Measurements from ENCODE around the gene UBL4A.

UBL4A gene

DNA sequence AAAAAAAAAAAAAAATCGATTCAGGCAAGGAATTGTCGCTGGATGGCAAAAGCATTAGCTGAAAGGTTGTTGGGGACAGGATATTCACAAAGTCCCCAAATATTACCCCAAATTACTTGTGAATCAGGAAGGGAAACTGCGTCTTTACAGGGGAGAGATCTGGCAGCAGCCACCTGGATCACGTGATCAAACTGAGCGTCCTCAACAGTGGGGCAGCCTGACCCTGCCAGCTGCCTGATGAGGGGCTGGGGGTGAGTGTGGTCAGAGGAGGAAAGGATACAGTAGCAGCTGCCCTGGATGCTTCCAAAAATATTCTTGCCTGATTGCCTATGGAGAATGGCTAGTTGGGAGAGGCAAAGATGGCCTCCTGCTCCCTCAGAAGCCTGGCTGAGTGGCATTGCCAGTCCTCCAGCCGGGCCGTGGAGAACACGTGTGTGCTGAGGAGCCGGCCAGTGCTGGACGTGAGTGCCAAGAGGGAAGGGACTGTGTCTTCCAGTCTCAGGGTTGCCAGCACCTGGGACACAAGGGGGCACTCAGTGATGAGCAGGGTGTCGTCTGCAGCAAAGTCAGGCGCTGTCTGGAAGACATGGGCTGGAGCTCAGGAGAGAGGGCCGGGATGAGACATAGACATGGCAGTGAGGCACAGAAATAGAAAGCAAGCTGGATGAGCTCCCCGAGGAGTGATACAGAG, 4.4 kb downstream of the UBL4A start:
- DNase-seq, result no peak

DNA sequence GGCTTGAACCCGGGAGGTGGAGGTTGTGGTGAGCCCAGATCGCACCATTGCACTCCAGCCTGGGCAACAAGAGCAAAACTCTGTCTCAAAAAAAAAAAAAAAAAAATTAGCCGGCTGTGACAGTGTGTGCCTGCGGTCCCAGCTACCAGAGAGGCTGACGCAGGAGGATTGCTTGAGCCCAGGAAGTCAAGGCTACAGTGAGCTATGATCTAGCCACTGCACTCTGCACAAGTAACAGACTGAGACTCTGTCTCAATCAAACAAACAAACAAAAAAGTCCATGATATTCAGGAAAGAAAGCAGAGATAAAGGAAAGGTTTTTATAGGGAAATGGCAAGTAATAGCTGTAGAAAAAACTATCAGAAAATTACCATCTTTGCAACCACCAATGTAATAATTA, 5.2 kb downstream of the UBL4A start:
- DNase-seq, result no peak

DNA sequence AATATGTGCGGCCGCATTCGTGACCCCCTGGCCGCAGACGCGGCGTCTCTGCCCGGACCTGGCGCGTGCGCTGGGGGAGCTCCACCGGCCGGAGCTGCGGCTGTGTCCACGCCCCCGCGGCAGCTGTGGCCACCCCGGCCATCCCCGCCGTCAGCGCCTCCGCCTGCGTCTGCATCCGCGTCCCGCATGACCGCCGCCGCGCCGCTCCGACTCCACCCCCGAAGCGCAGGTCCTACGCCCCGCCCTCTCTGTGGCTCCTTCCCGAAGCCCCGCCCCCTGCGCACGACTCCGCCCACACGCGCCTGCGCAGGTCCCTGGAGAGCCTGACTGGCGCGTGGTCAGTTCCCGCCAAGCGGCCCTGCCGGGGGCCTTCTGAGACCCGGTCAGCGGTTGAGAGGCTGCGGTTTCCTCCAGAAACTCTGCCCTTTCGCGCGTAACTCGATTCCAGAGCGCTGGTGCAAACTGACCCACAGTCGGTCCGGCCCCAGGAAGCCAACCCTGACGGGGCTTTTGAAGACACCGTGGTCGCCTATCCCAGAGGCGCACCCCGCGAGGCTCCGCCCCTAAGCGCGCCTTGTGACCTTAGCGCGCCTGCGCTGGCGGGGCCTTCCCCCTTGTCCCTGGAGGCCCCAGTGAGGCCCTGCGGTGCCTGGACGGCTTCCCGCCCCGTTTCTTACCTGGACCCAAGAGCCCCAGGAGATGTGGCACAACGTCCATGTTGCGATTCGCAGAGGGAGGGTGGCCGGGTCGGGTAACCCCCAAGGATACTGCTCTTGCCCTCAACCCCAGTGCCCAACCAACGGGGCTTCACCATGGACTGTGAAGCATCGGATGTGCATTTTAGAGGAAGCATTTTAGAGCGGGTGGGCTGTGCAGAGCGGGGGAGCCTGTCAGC, 7.4 kb downstream of the UBL4A start, which contains the start of gene LAGE3:
Gene LAGE3 (minus strand): TSS at position 554 of the 895 bp plus-strand sequence. CDS start 366 bp downstream, at position 188.
- peak; percentile 89 for DNase-seq

DNA sequence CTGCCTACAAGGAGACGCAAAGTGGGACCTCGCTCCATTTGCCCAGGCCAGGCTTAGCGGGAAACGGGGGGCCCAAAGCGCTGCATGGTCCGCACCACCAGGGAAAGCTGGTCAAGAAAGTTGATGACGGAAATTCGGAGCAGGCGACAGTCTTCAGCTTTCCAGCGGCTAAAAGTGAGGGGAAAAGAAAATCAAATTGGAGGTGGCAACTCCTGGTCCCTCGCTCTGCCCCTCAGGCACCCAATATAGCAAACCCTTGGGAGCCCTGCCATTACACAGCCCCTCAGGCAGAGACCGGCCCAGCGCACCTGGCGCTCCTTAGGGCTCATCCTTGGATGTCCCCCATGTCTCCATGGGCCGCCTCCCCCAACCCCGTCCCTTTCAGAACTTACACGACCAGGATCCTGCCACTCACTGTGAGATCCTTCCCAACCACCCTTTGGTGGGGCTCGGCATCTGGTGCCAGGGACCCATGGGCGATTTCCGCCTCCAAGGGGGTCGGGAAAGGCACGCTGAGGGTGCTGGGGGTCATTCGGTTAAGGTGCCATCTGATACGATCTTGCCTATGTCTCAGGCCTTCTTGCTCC, 8.4 kb downstream of the UBL4A start:
- DNase-seq, result no peak

DNA sequence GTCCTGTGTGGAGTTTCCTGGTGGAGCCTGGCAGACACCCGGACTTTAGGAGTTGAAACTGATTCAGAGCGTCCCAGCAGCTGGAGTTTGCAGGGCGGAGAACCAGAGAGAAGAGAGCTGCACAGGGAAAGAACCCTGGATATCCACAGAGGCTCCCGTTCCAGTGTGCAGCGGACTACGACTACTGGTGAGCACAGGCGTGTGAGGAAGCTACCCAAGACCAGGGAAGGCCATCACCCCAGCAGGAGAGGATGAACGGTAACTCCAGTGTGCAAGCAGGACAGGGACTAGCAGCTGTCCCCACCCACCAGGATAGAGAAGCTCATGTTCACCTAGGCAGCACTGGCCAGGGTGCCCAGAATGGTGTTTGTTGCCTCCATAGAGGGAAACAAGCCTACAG, 9.6 kb downstream of the UBL4A start:
- no peak for DNase-seq

DNA sequence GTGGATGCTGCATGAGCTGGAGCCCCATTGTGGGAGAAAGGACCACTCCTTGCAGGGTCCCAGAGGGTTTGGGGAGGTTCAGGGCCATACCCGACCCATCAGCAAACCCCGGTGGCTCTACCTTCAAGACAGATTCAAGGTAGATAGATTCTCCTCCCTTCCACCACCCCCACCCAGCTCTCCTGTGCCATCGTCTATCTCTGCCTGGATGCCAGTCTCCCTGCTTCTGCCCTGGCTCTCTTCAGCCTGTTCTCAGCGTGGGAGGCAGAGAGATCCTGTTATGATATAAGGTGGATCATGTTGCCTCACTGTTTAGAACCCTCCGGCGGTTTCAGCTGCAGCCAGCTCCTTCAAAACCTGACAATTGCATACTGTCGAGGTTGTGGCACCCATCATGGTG, 12.7 kb downstream of the UBL4A start:
- no peak for DNase-seq

DNA sequence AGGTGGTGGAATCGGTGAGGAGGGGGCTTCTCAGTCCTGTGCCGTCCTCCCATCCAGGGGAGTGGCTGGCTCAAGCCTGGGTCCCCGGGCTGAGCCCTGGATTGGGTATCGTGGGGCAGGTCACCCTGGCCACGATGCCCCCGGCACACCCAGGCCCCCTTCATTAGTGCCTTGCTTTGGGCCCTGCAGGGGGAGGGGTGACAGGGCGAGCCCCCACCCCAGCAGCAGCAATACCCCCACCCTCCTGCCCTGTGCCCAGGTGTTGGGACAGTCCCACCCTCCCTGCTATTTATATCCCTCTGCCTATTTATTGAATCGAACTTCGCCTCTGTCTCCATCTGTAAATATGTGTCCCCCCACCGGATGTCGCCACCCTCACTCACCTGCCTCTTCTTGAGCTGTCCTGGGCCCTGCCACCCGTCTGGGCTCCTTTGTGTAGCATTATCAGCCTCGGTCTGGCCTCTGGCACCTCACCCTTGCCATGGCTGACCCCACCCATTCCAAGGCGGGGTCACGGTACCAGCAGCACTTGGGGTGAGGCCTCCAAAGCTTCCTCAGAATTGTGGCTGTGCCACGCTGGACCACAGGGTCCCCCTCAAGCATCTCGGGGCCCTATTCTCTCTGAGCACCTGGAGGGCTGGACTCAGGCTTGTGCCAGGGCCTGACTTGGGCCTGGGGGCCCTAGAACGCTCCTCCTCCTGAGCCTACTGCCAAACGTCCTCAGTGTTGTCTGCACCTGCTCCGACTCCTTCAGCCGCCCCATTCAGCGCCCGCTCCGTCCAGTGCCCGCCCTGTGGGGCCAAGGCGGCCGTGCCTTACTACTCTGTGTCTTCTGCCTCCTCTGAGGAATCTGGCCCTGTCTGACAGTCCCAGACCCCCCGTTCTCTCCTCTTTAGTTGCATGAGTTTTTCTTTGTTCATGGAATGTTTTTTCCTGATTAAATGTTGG, 13.5 kb downstream of the UBL4A start:
- no peak for DNase-seq

DNA sequence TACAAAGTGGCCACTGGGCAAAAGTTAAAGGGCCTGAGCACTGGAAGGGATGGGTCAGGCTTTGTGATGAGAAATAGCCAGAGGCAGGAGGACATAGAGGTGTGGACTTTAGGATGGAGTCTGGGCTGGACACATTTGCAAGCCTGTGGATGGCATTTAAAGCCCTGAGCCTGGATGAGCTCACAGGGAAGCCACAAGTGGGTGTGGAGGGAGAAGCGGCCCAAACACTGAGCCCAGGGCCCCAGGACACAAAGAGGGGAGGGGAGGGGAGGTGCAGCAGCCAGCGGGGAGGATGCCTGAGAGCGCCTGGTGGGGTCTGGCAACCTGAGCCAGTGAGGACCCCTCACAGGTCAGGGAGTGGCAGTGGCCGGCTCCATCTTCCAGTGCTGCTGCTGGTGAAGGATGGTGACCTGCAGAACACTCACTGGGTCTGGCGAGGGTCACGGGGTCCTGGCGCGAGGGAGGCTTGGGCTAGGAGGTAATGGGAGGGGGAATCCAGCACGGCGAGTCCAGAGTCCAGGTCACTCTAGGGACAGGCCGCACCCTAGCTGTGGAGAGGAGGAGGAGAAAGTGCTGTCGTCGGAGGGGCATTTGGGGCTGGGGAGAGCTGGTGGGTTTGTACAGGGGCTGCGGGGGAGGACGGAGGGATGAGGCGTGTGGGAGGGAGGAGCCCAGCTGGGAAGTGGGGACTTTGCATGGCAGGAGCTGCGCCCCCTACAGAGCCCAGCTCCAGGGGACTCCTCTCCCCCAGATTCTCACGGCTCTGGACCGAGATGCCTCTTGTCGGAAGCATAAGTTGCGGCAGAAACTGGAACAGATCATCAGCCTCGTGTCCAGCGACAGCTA, 14.4 kb downstream of the UBL4A start:
- DNase-seq, result no peak

DNA sequence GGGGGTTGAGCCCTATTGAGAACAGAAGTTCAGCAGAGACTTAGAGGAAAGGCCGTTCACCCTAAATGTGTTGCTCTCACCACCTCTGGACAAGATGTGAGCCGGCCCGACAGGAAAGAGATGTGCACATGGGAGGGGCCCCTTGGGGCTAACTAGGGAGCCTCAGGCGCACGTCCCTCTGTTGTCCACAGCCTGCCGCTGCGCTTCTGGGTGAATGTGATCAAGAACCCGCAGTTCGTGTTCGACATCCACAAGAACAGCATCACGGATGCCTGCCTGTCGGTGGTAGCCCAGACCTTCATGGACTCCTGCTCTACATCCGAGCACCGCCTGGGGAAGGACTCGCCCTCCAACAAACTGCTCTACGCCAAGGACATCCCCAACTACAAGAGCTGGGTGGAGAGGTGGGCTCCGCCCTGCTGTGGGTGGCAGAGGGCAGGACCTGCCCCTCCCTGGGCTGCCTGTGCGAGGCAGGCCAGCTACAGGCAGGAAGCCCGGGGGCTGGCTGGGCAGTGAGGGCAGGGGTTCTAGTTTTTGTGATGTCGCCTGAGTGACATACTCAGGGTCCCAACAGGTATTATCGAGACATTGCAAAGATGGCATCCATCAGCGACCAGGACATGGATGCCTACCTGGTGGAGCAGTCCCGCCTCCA, 15.4 kb downstream of the UBL4A start:
- DNase-seq, result no peak

DNA sequence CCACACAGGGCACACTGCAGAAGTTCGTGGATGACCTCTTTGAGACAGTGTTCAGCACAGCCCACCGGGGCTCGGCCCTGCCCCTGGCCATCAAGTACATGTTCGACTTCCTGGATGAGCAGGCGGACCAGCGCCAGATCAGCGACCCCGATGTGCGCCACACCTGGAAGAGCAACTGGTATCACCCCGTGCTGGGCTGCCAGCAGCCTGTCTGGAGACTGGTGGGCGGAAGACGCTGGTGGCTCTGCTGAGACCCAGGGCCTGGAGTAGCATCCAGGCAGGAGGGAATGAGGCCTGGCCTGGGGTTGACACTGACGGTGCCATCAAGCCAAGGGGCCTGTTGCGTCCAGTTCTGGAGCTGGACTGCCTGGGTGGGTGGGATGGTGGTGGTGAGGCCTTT, 16.0 kb downstream of the UBL4A start:
- no peak for DNase-seq

DNA sequence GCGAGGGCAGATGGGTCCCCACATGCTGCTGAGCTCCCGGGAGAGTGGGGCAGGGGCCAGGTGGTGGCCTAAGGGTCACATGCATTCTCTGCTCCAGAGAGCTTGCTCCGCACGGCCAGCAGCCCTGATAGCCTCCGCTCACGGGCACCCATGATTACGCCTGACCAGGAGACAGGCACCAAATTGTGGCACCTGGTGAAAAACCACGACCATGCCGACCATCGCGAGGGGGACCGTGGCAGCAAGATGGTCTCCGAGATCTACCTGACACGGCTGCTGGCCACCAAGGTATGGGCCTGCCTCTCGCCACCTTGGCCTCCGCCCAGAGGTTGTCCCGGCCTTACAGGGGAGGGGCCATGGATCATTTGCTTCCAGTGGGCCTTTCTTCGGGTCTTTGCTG, 16.5 kb downstream of the UBL4A start:
- no peak for DNase-seq

DNA sequence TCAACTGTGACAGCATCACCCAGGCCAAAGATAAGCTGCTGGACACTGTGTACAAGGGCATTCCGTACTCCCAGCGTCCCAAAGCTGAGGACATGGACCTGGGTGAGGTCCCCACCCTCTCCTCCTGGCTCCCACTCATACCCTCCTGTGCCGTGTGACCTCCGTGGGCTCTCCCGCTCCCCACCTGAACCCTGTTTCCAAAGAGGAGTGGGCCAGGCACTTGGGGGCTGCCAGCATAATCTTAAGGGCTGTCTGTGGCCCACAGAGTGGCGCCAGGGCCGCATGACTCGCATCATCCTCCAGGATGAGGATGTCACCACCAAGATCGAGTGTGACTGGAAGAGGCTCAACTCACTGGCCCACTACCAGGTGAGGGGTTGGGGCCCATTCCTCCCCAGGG, 17.3 kb downstream of the UBL4A start:
- no peak for DNase-seq

DNA sequence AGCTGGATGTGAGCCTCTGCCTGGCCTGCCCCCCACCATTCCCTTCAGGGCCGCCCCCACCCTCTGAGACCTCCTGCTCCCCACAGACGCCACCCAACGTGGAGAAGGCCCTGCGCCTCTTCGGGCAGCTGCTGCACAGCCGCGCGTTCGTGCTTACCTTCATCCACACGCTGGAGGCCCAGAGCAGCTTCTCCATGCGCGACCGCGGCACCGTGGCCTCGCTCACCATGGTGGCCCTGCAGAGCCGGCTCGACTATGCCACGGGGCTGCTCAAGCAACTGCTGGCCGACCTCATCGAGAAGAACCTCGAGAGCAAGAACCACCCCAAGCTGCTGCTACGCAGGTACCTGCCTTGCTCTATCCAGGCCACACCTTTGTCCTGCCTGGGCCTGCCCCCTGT, 18.2 kb downstream of the UBL4A start:
- DNase-seq, result no peak

DNA sequence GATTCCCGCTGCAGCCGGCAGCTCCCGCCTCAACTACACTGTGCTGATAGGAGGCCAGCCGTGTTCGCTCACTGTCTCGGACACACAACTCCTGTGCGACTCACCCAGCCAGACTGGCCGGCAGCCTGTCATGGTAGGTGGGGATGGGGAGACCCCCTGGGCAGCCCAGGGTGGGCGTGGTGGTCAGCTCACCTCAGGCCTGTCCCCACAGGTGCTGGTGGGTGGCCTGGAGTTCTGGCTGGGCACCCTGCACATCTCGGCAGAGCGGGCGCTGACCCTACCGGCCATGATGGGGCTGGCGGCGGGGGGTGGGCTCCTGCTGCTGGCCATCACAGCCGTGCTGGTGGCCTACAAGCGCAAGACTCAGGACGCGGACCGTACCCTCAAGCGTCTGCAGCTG, 18.9 kb downstream of the UBL4A start:
- DNase-seq, result no peak

DNA sequence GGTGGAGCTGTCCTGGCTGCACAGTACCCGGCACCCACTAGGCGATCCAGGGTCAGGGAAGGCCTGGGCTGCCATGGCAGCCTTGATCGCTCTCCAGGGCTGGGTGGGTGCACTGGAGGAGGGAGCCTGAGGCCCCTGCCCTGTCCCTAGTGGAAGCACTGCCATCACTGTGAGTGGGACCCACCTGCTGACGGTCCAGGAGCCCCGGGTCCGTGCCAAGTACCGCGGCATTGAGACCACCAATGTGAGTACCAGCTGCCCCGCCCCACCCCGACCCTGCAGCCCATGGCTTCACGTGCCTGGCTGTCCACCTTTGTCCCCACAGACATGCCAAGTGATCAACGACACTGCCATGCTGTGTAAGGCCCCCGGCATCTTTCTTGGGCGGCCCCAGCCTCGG, 19.5 kb downstream of the UBL4A start:
- DNase-seq, result no peak

DNA sequence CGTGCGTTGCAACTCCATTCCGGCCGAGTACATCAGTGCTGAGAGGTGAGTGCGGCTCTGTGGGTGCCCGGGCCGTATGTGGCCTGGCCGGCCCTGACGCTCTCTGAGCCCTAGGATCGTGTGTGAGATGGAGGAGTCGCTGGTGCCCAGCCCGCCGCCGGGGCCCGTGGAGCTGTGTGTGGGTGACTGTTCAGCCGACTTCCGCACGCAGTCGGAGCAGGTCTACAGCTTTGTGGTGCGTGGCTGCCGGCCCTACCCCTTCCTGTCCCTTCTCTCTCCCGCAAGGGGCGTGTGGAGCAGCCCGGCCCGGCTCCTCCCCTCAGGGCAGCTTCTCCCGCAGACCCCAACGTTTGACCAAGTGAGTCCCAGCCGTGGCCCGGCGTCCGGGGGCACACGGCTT, 20.4 kb downstream of the UBL4A start:
- no peak for DNase-seq

DNA sequence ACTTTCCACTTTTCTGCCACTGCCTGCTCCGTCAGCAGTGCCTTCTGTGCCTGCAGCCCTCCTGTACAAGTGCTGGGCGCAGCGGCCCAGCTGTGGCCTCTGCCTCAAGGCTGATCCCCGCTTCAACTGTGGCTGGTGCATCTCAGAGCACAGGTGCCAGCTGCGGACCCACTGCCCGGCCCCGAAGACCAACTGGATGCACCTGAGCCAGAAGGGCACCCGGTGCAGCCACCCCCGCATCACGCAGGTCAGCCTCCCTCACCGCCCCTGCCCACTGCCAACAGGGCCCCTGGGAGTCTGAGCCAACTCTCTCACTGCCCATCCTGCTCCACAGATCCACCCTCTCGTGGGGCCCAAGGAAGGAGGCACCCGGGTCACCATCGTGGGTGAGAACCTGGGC, 20.8 kb downstream of the UBL4A start:
- no peak for DNase-seq

DNA sequence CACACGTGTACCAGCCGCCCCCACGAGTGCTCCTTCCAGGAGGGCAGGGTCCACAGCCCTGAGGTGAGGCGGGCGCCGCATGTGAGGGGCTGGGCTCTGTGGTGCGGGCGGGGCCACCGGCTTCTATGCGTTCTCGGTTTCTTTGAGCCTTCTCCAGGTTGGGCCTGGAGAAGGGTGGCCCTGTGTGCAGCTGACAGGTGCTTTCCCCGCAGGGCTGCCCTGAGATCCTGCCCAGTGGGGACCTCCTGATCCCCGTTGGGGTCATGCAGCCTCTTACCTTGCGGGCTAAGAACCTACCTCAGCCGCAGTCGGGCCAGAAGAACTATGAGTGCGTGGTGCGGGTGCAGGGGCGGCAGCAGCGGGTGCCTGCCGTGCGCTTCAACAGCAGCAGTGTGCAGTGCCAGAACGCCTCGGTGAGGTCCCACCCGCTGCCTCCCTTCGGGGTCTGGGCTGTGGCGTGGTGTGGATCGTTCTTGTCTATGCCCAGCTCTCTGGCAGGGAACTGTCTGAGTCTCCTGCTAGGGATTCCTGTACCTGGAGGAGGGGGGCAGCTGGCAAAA, 21.5 kb downstream of the UBL4A start:
- no peak for DNase-seq

DNA sequence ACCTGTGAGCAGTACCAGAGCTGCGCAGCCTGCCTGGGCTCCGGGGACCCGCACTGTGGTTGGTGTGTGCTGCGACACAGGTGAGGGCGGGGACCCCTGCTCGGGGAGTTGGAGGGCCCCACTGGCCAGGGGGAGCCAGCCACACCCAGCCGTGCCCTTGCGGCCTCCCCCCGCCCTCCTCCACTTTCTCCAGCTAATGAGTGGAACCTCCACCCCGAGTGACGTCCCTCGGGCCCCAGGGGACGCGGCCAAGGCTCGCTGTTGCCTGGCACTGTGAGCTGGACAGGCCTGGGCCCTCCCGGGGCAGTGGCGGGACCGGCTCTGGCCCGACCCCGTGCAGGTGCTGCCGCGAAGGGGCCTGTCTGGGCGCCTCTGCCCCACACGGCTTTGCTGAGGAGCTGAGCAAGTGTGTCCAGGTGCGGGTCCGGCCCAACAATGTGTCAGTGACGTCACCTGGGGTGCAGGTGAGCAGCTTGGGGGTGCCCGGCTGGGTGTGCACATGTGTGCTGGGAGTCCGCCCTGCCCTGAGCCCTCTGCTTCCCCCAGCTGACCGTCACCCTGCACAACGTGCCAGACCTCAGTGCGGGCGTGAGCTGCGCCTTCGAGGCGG, 22.7 kb downstream of the UBL4A start:
- DNase-seq, result no peak

DNA sequence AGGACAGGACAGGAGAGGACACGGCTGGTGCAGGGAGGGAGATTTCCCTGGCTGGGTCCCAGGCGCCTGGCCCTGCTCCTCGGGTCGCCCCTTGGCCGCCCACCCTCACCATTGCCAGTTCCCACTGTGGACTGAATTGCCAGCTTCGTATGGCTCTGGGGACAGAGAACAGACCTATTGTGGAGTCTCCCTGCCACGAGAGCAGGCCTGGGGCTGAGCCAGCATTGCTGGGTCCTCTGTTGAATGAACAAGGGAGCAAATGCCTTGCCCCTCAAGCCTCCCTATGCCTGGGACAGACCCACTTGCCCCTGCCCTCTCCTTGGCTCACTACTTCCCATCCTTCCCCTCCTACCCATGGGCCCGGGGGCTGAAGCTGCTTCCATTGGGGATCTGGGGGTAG, 24.0 kb downstream of the UBL4A start:
- peak; percentile 2 for DNase-seq
